ES-I3 (cell line): ENCODE results near the gene LTC4S.
"Not testable (repeated sequence)": the region's sequence is repeated elsewhere in the genome, so short reads cannot be mapped to it uniquely, and the experiment has no call there.

ENCODE experiments used
- H3K36me3 ChIP-seq: 2 replicates; pipeline ENCODE4 v1.6.1; 2013; ENCODE audit warnings: mild to moderate bottlenecking, low read length, control low read depth, moderate library complexity; ENCODE audit not compliant: insufficient read depth
- H3K4me1 ChIP-seq: 2 replicates; pipeline ENCODE4 v1.6.1; 2013; ENCODE audit warnings: mild to moderate bottlenecking, control low read depth, low read length; ENCODE audit not compliant: insufficient read depth
- H3K9ac ChIP-seq: 2 replicates; pipeline ENCODE4 v1.6.1; 2013; ENCODE audit warnings: low read depth, mild to moderate bottlenecking, low read length, moderate library complexity
- H3K9me3 ChIP-seq: 2 replicates; pipeline ENCODE4 v1.6.1; 2013; ENCODE audit warnings: mild to moderate bottlenecking, low read length, moderate library complexity; ENCODE audit not compliant: control insufficient read depth, insufficient read depth

Gene LTC4S

DNA sequence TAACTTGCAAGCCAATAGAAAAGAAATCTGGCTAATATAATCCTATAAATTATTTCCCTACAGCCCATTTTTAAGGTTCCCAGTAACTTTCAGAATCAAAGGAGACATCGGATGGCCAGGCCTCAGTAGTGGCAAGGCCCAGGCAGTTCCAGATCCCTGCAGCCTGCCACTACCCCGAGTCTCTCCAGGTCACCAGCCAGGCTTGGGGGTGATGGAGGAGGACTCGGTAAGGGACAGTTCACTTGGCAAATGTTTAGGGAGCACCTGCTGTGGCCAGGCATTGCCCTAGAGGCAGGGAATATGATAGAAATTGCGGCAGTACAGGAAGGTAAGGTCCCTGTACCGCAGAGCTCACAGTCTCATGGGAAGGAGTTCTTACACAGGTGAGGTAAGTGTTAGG lies 15.2 kb upstream of the LTC4S start:
- Histone ChIP-seq H3K9me3 (no peaks in the 10 kb centered on the region), H3K36me3 (peaks cover 9% of the 10 kb centered on the region; the same call in 1 of the 2 replicates), H3K9ac (no peak overlapping the region), H3K4me1 (no peaks in the 10 kb centered on the region)

DNA sequence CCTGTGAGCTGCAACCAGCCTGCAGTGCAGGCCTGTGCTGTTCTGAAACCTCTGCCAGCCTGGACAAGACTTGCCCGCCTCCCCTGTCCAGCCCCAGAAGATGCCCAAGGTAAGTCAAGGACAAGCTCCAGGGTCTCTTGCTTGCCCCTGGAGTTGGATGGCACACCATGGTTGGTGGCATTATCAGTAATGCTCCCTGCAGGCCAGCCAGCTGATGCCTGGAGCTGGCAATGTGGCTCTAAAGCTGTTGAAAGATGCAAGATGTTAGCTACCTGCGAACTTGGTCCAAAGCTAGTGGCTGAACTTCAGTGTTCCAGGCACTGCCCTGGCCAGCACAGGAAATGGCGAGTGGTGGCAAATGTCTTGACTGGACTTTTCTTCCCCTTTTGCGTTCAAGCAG lies 14.0 kb upstream of the LTC4S start:
- Histone ChIP-seq H3K4me1 (no peaks in the 10 kb centered on the region), H3K9me3 (no peaks in the 10 kb centered on the region), H3K36me3 (peaks cover 9% of the 10 kb centered on the region; the same call in 1 of the 2 replicates), H3K9ac (no peak overlapping the region)

DNA sequence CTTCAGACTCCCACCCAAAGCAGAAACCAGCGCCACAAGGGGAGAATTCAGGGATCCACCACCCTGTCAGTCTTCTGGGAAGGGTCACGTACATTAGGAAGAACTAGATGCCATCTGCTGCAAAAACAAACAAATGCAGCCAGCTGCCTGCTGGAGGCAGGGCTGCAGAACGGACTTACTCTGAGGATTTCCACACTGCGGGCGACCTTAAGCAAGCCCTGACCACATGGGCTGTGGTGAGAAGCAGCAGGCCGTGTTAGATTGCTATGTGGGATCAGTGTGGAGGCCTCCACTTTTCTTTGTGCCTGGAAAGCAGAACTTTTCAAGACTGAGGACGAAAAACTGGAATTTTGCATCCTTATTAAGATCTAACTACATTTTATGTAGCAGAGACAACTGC lies 13.4 kb upstream of the LTC4S start:
- H3K9me3 ChIP-seq, result no peaks in the 10 kb centered on the region
- H3K36me3 ChIP-seq, result peaks cover 9% of the 10 kb centered on the region; the same call in 1 of the 2 replicates
- no peaks in the 10 kb centered on the region for H3K4me1 ChIP-seq
- no peak overlapping the region for H3K9ac ChIP-seq

DNA sequence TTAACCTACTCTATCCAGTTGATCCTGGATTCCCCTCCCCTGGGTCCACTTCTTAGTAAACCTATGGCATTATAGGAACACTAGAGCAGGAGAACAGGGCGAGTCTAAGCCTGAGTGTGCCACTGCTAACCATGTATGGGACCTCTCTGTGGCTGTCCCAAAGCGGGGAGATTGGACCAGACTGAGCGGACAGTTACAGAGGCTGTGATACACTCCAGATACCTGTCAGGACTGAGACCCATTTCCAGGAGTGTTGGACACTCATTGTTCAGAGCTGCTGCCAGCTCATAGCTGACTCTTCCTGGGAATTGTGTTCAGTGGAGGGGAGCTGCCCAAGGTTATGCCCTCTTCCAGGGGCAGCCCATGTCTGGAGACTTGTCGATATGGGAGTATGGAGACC lies 11.9 kb upstream of the LTC4S start:
- Histone ChIP-seq H3K9ac (no peak overlapping the region), H3K36me3 (no peaks in the 10 kb centered on the region), H3K4me1 (no peaks in the 10 kb centered on the region), H3K9me3 (no peaks in the 10 kb centered on the region)

GRCh38 chr5:179783128-179783527 lies 10.7 kb upstream of the LTC4S start:
- Histone ChIP-seq H3K4me1 (no peaks in the 10 kb centered on the region), H3K9me3 (no peaks in the 10 kb centered on the region), H3K9ac (no peak overlapping the region), H3K36me3 (no peaks in the 10 kb centered on the region)

- Histone ChIP-seq H3K9me3 (no peaks in the 10 kb centered on the region), H3K36me3 (no peaks in the 10 kb centered on the region), H3K9ac (no peak overlapping the region), H3K4me1 (no peaks in the 10 kb centered on the region)
Measured at GRCh38 chr5:179786861-179787260, 6.9 kb upstream of the LTC4S start.

GRCh38 chr5:179788193-179788854 lies 5.5 kb upstream of the LTC4S start:
- Histone ChIP-seq H3K9me3 (no peaks in the 10 kb centered on the region), H3K4me1 (no peaks in the 10 kb centered on the region), H3K36me3 (no peaks in the 10 kb centered on the region), H3K9ac (no peak overlapping the region)

DNA sequence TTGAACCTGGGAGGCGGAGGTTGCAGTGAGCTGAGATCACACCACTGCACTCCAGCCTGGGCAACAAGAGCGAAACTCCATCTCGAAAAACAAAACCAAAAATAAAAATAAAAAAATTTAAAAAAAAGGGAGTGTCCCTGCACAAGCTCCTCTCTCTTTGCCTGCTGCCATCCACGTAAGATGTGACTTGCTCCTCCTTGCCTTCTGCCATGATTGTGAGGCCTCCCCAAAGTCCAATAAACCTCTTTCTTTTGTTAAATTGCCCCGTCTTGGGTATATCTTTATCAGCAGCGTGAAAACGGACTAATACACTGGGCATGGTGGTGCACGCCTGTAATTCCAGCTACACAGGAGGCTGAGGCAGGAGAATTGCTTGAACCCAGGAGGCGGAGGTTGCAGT lies 4.5 kb upstream of the LTC4S start:
- not testable (repeated sequence) for H3K9me3 ChIP-seq, H3K4me1 ChIP-seq, H3K36me3 ChIP-seq, H3K9ac ChIP-seq

DNA sequence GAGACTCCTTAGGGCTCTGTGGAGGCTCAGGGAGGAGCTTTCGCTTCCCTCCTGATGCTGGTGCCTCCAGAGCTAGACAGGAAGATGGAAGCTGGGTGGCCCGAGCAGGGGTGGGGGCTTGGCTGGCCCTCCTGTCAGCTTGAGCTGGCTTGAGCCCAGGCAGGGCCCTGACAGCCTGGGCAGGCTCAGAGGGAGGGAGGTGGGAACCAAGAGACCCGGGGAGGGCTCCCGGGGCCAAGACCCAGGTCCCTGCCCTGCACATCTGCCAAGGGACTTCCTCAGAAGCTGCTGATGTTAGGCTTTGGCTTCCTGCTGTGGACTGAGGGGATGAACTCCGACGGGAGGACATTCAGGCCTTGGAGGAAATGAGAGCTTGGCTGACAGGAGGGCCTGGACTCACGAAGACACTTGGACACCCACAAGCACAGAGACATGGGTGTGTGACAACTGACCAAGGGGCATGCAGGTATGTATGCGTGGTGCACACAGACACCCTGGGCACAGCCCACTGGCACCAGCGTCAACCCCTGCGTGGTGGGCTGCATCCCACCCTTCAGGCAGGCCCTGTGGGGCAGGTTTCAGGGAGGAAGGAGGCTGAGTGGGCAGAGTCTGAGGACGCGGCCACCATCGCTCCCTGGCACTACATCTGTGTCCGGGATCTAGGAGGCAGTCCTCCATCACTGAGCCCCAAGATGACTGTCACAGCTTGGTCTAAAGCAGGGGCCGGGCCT lies 1.7 kb upstream of the LTC4S start:
- no peaks in the 10 kb centered on the region for H3K36me3 ChIP-seq
- no peaks in the 10 kb centered on the region for H3K9me3 ChIP-seq
- no peak overlapping the region for H3K9ac ChIP-seq
- peaks cover 6% of the 10 kb centered on the region; the same call in 1 of the 2 replicates for H3K4me1 ChIP-seq

GRCh38 chr5:179792612-179793467 lies 946 bp upstream of the LTC4S start:
- Histone ChIP-seq H3K36me3 (no peaks in the 10 kb centered on the region), H3K4me1 (peaks cover 6% of the 10 kb centered on the region; the same call in 1 of the 2 replicates), H3K9ac (no peak overlapping the region), H3K9me3 (no peaks in the 10 kb centered on the region)

DNA sequence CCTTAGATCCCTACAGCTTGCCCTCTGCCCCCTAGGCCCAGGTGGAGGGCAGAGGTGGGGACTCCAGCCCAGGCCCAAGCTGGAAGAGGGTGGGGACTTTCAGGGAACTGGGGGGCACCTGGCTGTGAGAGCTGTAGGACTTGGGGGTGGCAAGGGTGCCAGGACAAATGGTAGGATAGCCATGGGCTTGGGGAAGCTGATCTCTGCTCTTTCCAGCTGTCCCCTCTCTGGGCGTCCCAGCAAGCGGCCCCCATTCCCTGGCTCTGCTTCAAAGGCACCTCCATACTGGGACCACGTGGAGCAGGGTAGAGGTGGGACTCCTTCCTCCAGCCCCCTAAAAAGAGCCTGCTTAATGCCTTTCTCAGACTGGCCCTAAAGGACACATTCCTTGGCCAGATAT lies 385 bp downstream of the LTC4S start:
- Histone ChIP-seq H3K9ac (no peak overlapping the region), H3K4me1 (peaks cover 6% of the 10 kb centered on the region; the same call in 1 of the 2 replicates)

DNA sequence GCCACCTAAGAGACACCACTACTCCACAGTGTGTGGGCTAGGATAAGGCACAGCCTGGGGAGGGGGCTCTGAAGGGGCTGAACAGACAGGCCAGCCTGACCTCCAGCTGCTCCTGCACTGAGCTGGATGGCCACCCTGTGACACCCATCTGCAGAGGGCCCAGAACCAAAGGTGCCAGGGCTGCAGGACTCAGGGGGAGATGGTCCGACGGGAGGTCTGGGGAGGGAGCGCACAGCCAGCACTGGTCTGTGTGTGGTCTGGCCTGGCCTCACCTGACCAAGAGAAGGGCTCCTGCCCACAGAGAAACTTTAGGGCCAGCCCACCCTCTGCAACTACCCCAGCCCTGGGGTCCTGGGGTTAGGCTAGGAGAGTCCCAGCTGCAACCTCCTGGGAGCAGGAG lies 789 bp downstream of the LTC4S start:
- H3K36me3 ChIP-seq, result no peaks in the 10 kb centered on the region
- peaks cover 6% of the 10 kb centered on the region; the same call in 1 of the 2 replicates for H3K4me1 ChIP-seq
- no peaks in the 10 kb centered on the region for H3K9me3 ChIP-seq
- 0 out of 2 replicates have a peak overlapping the region, but pooled peaks have one; percentile 86 for H3K9ac ChIP-seq

More for the DNA sequence above, 385 bp downstream of the LTC4S start:
- Histone ChIP-seq H3K9me3 (no peaks in the 10 kb centered on the region), H3K36me3 (no peaks in the 10 kb centered on the region)

- Histone ChIP-seq H3K9me3 (no peaks in the 10 kb centered on the region), H3K36me3 (no peaks in the 10 kb centered on the region), H3K9ac (peak overlapping the region; percentile 86), H3K4me1 (peaks cover 6% of the 10 kb centered on the region; the same call in 1 of the 2 replicates)
Measured at GRCh38 chr5:179795049-179795862, 1.5 kb downstream of the LTC4S start.
